Testis (tissue), 3 donors: ENCODE results near the gene CD79A. TPM values are rescaled to one million over a fixed set of nuclear protein-coding genes. Genes with fewer than 3 reads are reported as not detected.

Experiments
- DNase-seq: peaks from one replicate; pipeline ENCODE4 v3.0.0-alpha.2; 2019
- H3K27ac ChIP-seq, 2 donors: fragments of 200-600 bp; sonication (generic); one replicate each; pipeline ENCODE4 v1.5.1; 2019
- H3K27me3 ChIP-seq: fragments of 200-600 bp; sonication (generic); one replicate; pipeline ENCODE4 v1.5.1; 2019
- H3K36me3 ChIP-seq: fragments of 200-600 bp; sonication (generic); one replicate; pipeline ENCODE4 v1.5.1; 2017; ENCODE audit warnings: low read depth; ENCODE audit errors: missing control alignments
- H3K4me1 ChIP-seq: fragments of 200-600 bp; sonication (generic); one replicate; pipeline ENCODE4 v1.5.1; 2019
- H3K4me3 ChIP-seq, 2 donors: fragments of 200-600 bp; sonication (generic); one replicate each; pipeline ENCODE4 v1.5.1; 2017 to 2019
- H3K9me3 ChIP-seq: fragments of 200-600 bp; sonication (generic); one replicate; pipeline ENCODE4 v1.5.1; 2017
- CTCF ChIP-seq, 3 experiments: fragments of 450-650 bp in 2 of 3; fragments of 200-600 bp in 1 of 3; sonication (generic) in 1 of 3; IDR thresholded peaks; one replicate each; pipeline ENCODE4 v1.5.1; 2016 to 2019; ENCODE audit warnings: antibody characterized with exemption in 3 of 3, mild to moderate bottlenecking in 2 of 3, moderate library complexity in 1 of 3
- POLR2A ChIP-seq: fragments of 450-650 bp; IDR thresholded peaks from one replicate; pipeline ENCODE4 v1.6.1; 2017; ENCODE audit warnings: antibody characterized with exemption, mild to moderate bottlenecking, moderate library complexity
- WGBS, 2 donors: methylation state at CpG; one replicate each; pipeline ENCODE4 v1.1.5; 2018; 5-methylcytosine and 5-hydroxymethylcytosine counted together
- intact Hi-C: fragments of 100-400 bp; cut with DNase I; formaldehyde crosslinking; loops from one replicate; pipeline ENCODE4 v1.15.1; 2023; ENCODE audit warnings: low total_unique reads
- polyA plus RNA-seq: library from polyadenylated mRNA; stranded (reverse); fragments of 350-450 nt; fragmentation: Illumina TruSeq; extraction: RNeasy Lipid Tissue Mini Kit (QIAGEN cat#74804); gene quantifications from one replicate; pipeline ENCODE4 v1.2.3, GENCODE V29; 2014; ENCODE audit warnings: low read depth, low replicate concordance; ENCODE audit not compliant: insufficient read depth
- total RNA-seq, 2 donors: library from RNA; depleted of rRNA; stranded (reverse); fragments of >200 nt; gene quantifications; one replicate each; pipeline ENCODE4 v1.2.3, GENCODE V29; 2016

CD79A gene
- total and polyA plus RNA-seq, 3 donors from 2014 or later = 0.87 to 3.6 TPM; not detected in 1

- no peak for DNase-seq
- intact Hi-C loops = no loop called here
Observed at GRCh38 chr19:41853768-41854167, 23.3 kb upstream of the CD79A start.

GRCh38 chr19:41859213-41859617 is 17.9 kb upstream of the CD79A start:
- Histone ChIP-seq H3K27me3 (no peaks in the 10 kb centered on the region), H3K9me3 (no peaks in the 10 kb centered on the region), H3K4me1 (peaks cover 20% of the 10 kb centered on the region), H3K4me3 (peak overlapping the region; percentile 79 to 99), H3K36me3 (no peaks in the 10 kb centered on the region), H3K27ac (peak overlapping the region in 1 of 2 donors; percentile 94)
- no peak for DNase-seq
- TF ChIP-seq CTCF (IDR thresholded peaks at IDR 0.05) = no peak
- no peak for TF ChIP-seq POLR2A
- WGBS, 2 donors = 4% methylated on average over 8 of the region's 8 CpGs
- intact Hi-C loops = no loop called here

More at GRCh38 chr19:41853768-41854167, 23.3 kb upstream of the CD79A start:
- no peaks in the 10 kb centered on the region for H3K9me3 ChIP-seq
- no peaks in the 10 kb centered on the region for H3K4me1 ChIP-seq
- H3K27ac ChIP-seq = no peak overlapping the region
- TF ChIP-seq POLR2A = no peak
- no peak for TF ChIP-seq CTCF (IDR thresholded peaks at IDR 0.05)
- H3K4me3 ChIP-seq = no peak overlapping the region
- no peaks in the 10 kb centered on the region for H3K27me3 ChIP-seq
- WGBS, 2 donors = 71 to 73% methylated on average over 2 of the region's 2 CpGs
- H3K36me3 ChIP-seq = no peaks in the 10 kb centered on the region

GRCh38 chr19:41859618-41860418 is 17.3 kb upstream of the CD79A start, which contains the start of gene RPS19:
TSS of gene RPS19 (plus strand) at chr19:41860255. CDS start at chr19:41860775, 520 bp downstream.
- Histone ChIP-seq H3K27me3 (no peaks in the 10 kb centered on the region), H3K4me1 (peaks cover 20% of the 10 kb centered on the region), H3K27ac (peak within 1 kb of the TSS; percentile 78 to 94), H3K9me3 (no peaks in the 10 kb centered on the region), H3K4me3 (peak within 1 kb of the TSS; percentile 79 to 99), H3K36me3 (no peaks in the 10 kb centered on the region)
- TF ChIP-seq POLR2A (no peak), CTCF (IDR thresholded peaks at IDR 0.05) (peak; percentile 60 to 87 (median 78))
- intact Hi-C loops = no loop called here
- DNase-seq = peak; percentile 99
- 1% methylated on average over 34 to 53 of the region's 76 CpGs for WGBS, 2 donors

GRCh38 chr19:41860419-41861115 is 16.5 kb upstream of the CD79A start:
- intact Hi-C loops = no loop called here
- Histone ChIP-seq H3K27ac (peak overlapping the region; percentile 78 to 94), H3K36me3 (no peaks in the 10 kb centered on the region), H3K27me3 (no peaks in the 10 kb centered on the region), H3K4me3 (peak overlapping the region; percentile 79 to 99), H3K9me3 (no peaks in the 10 kb centered on the region), H3K4me1 (peaks cover 20% of the 10 kb centered on the region)
- no peak for TF ChIP-seq POLR2A
- no peak for TF ChIP-seq CTCF (IDR thresholded peaks at IDR 0.05)
- WGBS, 2 donors = 0% methylated on average over 26 to 44 of the region's 45 CpGs
- no peak for DNase-seq
